GM18498 (cell line): Measurements from ENCODE around the gene CEP70.
"Not testable (repeated sequence)": the region's sequence is repeated elsewhere in the genome, so short reads cannot be mapped to it uniquely, and the experiment has no call there.

ENCODE experiments used
- ATAC-seq: cut with Tn5 transposase; IDR thresholded peaks from one replicate; pipeline ENCODE4 v1.9.1; 2021; ENCODE audit warnings: mild to moderate bottlenecking, moderate library complexity; ENCODE audit not compliant: unreplicated experiment

CEP70 gene

GRCh38 chr3:138455801-138456716 is 138.0 kb downstream of the CEP70 start:
- ATAC-seq, result no peak

GRCh38 chr3:138453940-138454339 is 140.1 kb downstream of the CEP70 start:
- ATAC-seq, result not testable (repeated sequence)

GRCh38 chr3:138452436-138452835 is 141.6 kb downstream of the CEP70 start:
- ATAC-seq, result no peak

- ATAC-seq, result no peak
Observed at GRCh38 chr3:138451595-138452162, 142.4 kb downstream of the CEP70 start.

GRCh38 chr3:138450704-138451424 is 143.2 kb downstream of the CEP70 start:
- no peak for ATAC-seq

- ATAC-seq, result no peak
Observed at GRCh38 chr3:138450181-138450580, 143.9 kb downstream of the CEP70 start.

- no peak for ATAC-seq
Observed at GRCh38 chr3:138449490-138449889, 144.6 kb downstream of the CEP70 start.

- no peak for ATAC-seq
Observed at GRCh38 chr3:138448631-138449030, 145.4 kb downstream of the CEP70 start.

GRCh38 chr3:138445654-138446053 is 148.4 kb downstream of the CEP70 start:
- ATAC-seq, result no peak

GRCh38 chr3:138445236-138445635 is 148.8 kb downstream of the CEP70 start:
- ATAC-seq, result no peak
